Measurements from ENCODE around the gene FAM161B. TPM values are rescaled to one million over a fixed set of nuclear protein-coding genes. Genes with fewer than 3 reads are reported as not detected.

Gene FAM161B
- polyA plus RNA-seq, 3 donors, result 0.76 to 1.4 (median 1.4) TPM

DNA sequence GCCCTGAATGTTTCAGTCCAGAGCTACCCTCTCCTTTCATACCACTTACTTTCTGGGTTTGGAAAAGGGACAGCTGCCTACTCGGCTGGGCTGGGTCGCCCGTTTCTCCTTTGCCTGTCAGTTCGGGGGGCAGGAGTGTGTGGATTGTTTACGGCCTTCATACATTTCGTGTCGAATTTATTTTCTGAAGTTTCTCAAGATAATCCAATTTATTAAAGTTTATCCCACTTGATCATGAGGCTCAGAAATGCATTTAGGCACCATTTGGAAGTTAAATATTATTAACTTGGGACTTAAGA, 62.6 kb downstream of the FAM161B start:
- Histone ChIP-seq H3K36me3 (replicated peaks in 1 of 2; ENCODE audit: control insufficient read depth in 1 of 2, insufficient read depth in 2 of 2, low read length in 2 of 2) (peaks cover 3 to 8% of the 10 kb centered on the region in 2 donors), H3K9ac (ENCODE audit: insufficient read depth, low read length, poor library complexity, severe bottlenecking) (peak overlapping the region; percentile 93), H3K9me3 (replicated peaks in 1 of 2; ENCODE audit: control insufficient read depth in 1 of 2, insufficient read depth in 1 of 2, low read length in 2 of 2) (no peaks in the 10 kb centered on the region), H4K20me1 (ENCODE audit: insufficient read depth, low read length) (peaks cover 37% of the 10 kb centered on the region), H3K27me3 (ENCODE audit: control insufficient read depth in 2 of 2, insufficient read depth in 2 of 2, low read length in 2 of 2) (no peaks in the 10 kb centered on the region), H3K27ac (ENCODE audit: low read depth in 1 of 2, low read length in 2 of 2) (peak overlapping the region; percentile 89 to 94), H3K79me2 (ENCODE audit: insufficient read depth, low read length) (peaks cover 71% of the 10 kb centered on the region), H3K4me3 (replicated peaks in 1 of 3; ENCODE audit: low read depth in 2 of 3, low read length in 3 of 3) (peak overlapping the region; percentile 54 to 90 (median 73)), H3K4me1 (ENCODE audit: control insufficient read depth in 1 of 2, insufficient read depth in 2 of 2, low read length in 2 of 2) (peaks cover 19 to 25% of the 10 kb centered on the region in 2 donors), H3K4me2 (replicated peaks; ENCODE audit: extremely low read depth, low read length, poor library complexity, severe bottlenecking) (peak overlapping the region; percentile 86), H2AFZ (ENCODE audit: insufficient read depth, low read depth, low read length, poor library complexity, severe bottlenecking) (peak overlapping the region; percentile 76)
- intact Hi-C loops (cut with micrococcal nuclease), result loop anchor here in 1 of 2 donors (2.0 to 5.0 kb wide), 2 partner anchors 35 to 158 kb away; partner anchors contain the start of gene PTGR2
- H3K27ac Mint-ChIP-seq, result peak overlapping the region; percentile 94 to 98 (median 97)
- peaks cover 31% of the 10 kb centered on the region for H3K4me1 Mint-ChIP-seq
- H3K36me3 Mint-ChIP-seq, result peaks cover 4 to 8% of the 10 kb centered on the region in 2 donors
- H3K9me3 Mint-ChIP-seq, result no peaks in the 10 kb centered on the region
- H3K4me3 Mint-ChIP-seq, result peak overlapping the region; percentile 88 to 93
- DNase-seq, result no peak
- TF ChIP-seq, protein P1, sequence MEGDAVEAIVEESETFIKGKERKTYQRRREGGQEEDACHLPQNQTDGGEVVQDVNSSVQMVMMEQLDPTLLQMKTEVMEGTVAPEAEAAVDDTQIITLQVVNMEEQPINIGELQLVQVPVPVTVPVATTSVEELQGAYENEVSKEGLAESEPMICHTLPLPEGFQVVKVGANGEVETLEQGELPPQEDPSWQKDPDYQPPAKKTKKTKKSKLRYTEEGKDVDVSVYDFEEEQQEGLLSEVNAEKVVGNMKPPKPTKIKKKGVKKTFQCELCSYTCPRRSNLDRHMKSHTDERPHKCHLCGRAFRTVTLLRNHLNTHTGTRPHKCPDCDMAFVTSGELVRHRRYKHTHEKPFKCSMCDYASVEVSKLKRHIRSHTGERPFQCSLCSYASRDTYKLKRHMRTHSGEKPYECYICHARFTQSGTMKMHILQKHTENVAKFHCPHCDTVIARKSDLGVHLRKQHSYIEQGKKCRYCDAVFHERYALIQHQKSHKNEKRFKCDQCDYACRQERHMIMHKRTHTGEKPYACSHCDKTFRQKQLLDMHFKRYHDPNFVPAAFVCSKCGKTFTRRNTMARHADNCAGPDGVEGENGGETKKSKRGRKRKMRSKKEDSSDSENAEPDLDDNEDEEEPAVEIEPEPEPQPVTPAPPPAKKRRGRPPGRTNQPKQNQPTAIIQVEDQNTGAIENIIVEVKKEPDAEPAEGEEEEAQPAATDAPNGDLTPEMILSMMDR (IDR thresholded peaks at IDR 0.05), result no peak
- no CpG with 5 or more reads among the region's 7 CpGs for WGBS (ENCODE audit: insufficient coverage)
- no peaks in the 10 kb centered on the region for H3K27me3 Mint-ChIP-seq (ENCODE audit: low read depth in 3 of 3)

DNA sequence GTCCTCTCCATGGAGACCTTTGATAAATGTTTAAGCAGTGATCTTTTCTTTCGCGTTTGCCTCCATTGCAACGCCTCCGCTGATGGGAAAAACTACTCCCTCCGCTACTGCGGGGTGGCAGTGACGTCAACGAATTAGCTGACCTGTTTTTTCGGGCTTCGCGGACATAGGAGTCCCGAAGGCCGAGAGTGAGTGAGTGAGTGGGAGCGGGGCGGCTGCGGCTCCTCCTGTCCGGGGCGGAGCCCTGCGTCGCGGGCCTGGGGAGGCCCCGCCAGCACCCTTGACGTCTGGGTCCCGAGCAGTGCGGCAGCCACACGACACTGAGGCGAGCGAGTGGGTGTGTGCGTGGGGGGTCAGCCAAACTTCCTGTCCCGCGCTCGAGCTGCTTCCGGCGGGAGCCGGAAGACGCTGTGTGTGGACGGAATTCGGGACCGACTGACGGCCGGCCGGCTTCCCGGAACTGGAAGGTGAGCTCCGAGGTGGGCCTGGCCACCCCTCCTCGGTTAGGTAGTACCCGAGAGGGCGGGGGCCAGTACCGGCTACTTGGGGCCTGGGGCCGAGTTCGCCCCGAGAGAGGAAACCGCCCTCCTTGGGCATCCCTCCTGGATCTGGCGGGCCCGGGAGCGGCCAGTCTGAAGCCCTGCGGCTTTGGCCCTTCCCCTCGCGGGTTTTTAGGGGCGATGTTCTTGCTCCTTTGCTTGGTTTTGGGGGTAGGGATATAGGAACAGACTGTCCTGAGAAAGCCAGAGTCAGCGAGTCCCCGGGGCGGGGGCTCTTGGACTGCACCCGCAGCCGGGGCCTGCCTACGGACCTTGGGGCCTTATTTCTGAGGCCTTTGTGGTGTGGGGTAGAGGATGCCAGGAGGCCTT, 63.2 kb downstream of the FAM161B start, which contains the start of gene ZNF410:
Gene ZNF410, plus strand, starts transcription at position 411 of the 869 bp plus-strand sequence. CDS start 5,317 bp downstream, outside the sequence.
- Mint-ChIP-seq H3K4me1 (peaks cover 31% of the 10 kb centered on the region), H3K27ac (peak within 1 kb of the TSS; percentile 94 to 98 (median 97)), H3K27me3 (ENCODE audit: low read depth in 3 of 3) (peaks cover 0 to under 1% (median 0%) of the 10 kb centered on the region in 3 donors), H3K4me3 (peak within 1 kb of the TSS; percentile 88 to 93), H3K36me3 (peaks cover 0 to 3% of the 10 kb centered on the region in 2 donors), H3K9me3 (no peaks in the 10 kb centered on the region)
- peak; percentile 94 to 97 (median 95) for DNase-seq
- peak within 1 kb of the TSS; percentile 93 for H3K9ac ChIP-seq (ENCODE audit: insufficient read depth, low read length, poor library complexity, severe bottlenecking)
- TF ChIP-seq, protein P1 (IDR thresholded peaks at IDR 0.05), result no peak
- peak within 1 kb of the TSS; percentile 54 to 90 (median 73) for H3K4me3 ChIP-seq (replicated peaks in 1 of 3; ENCODE audit: low read depth in 2 of 3, low read length in 3 of 3)
- no peaks in the 10 kb centered on the region for H3K9me3 ChIP-seq (replicated peaks in 1 of 2; ENCODE audit: control insufficient read depth in 1 of 2, insufficient read depth in 1 of 2, low read length in 2 of 2)
- H2AFZ ChIP-seq (ENCODE audit: insufficient read depth, low read depth, low read length, poor library complexity, severe bottlenecking), result peak within 1 kb of the TSS; percentile 76
- peaks cover 2 to 4% of the 10 kb centered on the region in 2 donors for H3K36me3 ChIP-seq (replicated peaks in 1 of 2; ENCODE audit: control insufficient read depth in 1 of 2, insufficient read depth in 2 of 2, low read length in 2 of 2)
- H3K4me2 ChIP-seq (replicated peaks; ENCODE audit: extremely low read depth, low read length, poor library complexity, severe bottlenecking), result peak within 1 kb of the TSS; percentile 86
- H4K20me1 ChIP-seq (ENCODE audit: insufficient read depth, low read length), result peaks cover 33% of the 10 kb centered on the region
- H3K79me2 ChIP-seq (ENCODE audit: insufficient read depth, low read length), result peaks cover 65% of the 10 kb centered on the region
- under 1% methylated on average over 59 of the region's 65 CpGs for WGBS (ENCODE audit: insufficient coverage)
- H3K27me3 ChIP-seq (ENCODE audit: control insufficient read depth in 2 of 2, insufficient read depth in 2 of 2, low read length in 2 of 2), result no peaks in the 10 kb centered on the region
- intact Hi-C loops (cut with micrococcal nuclease), result loop anchor here in 1 of 2 donors (2.0 to 5.0 kb wide), 2 partner anchors 34 to 158 kb away; partner anchors contain the start of gene PTGR2
- peak within 1 kb of the TSS; percentile 89 to 94 for H3K27ac ChIP-seq (ENCODE audit: low read depth in 1 of 2, low read length in 2 of 2)
- peaks cover 19 to 25% of the 10 kb centered on the region in 2 donors for H3K4me1 ChIP-seq (ENCODE audit: control insufficient read depth in 1 of 2, insufficient read depth in 2 of 2, low read length in 2 of 2)
